ENCODE results near the gene ARHGAP45. TPM values are rescaled to one million over a fixed set of nuclear protein-coding genes. Genes with fewer than 3 reads are reported as not detected.

The ARHGAP45 gene
- total and polyA plus RNA-seq, 9 of the 15 experiments (the other 6 are each of a cell fraction or from before 2014, with no cell fraction given): 0.08 to 22.1 (median 4.2) TPM

DNA sequence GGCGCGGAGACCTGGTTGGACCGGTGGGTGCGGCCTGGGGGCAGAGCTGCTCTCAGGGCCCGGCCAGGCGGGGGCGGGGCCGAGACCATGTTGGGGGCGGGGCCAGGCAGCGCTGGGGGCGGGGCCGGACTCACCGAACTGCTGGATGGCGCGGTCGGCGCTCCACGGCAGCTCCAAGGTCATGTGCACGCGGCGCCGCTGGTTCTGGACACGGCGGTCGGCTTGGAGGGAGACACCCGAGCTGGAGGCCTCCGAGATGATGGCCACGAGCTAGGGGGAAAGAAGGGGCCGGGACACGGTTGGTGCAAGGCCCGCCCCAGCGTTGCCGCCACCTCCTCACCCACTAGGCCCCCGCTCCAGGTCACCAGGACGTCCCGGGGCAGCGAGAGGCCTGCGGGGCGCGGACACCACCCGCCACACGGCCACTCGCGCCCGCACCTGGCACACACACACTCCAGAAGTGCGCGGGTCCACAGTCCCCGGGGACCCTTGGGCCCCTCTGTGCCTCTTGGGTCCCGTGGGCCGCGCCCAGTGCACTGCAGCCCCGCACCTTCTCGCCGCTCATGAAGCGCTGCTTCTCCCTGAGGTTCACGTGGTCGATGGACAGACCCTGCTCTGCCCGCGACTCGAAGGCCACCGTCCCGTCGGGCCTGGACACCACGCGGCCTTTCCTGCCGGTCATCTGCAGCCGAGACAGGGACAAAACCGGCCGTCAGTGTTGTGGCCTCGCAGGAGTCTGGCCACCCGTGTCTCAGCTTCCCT lies 45.5 kb downstream of the ARHGAP45 start (continued):
- TF ChIP-seq NRF1 (conservative IDR thresholded peaks at IDR 0.05 in 1 of 2, IDR thresholded peaks at IDR 0.05 in 1 of 2) (peak in 1 of 2 experiments; percentile 42; a peak in 2 of 4 replicates), ZNF217 (CRISPR knock-in tag; IDR thresholded peaks at IDR 0.05) (no peak), ARHGAP35 (IDR thresholded peaks at IDR 0.05; ENCODE audit: partially characterized antibody) (peak; percentile 26), NR2F6 (CRISPR knock-in tag; IDR thresholded peaks at IDR 0.05) (peak; percentile 65; the same call in 1 of the 2 replicates), POLR2H (tag; IDR thresholded peaks at IDR 0.05; ENCODE audit: low read depth) (no peak), CTBP1 (IDR thresholded peaks at IDR 0.05; ENCODE audit: borderline replicate concordance) (0 out of 2 replicates have a peak, but pooled peaks have one; percentile 46), RBFOX2 (IDR thresholded peaks at IDR 0.05; ENCODE audit: low read depth, low read length) (peak; percentile 63), SREBF2 (CRISPR knock-in tag; IDR thresholded peaks at IDR 0.05) (no peak), GABPB1 (CRISPR knock-in tag; IDR thresholded peaks at IDR 0.05) (peak; percentile 31; the same call in 1 of the 2 replicates), HCFC1 (IDR thresholded peaks at IDR 0.05; ENCODE audit: low read depth, low read length) (no peak), PHB2 (IDR thresholded peaks at IDR 0.05; ENCODE audit: low read depth) (no peak), NR1H2 (CRISPR knock-in tag; IDR thresholded peaks at IDR 0.05) (peak; percentile 63; the same call in 1 of the 2 replicates), ZBTB7A (IDR thresholded peaks at IDR 0.05; ENCODE audit: borderline replicate concordance, control insufficient read depth, low read depth, low read length) (peak; percentile 42; the same call in 1 of the 2 replicates), SP1 (CRISPR knock-in tag; IDR thresholded peaks at IDR 0.05) (peak; percentile 29; the same call in 1 of the 2 replicates), HLTF (IDR thresholded peaks at IDR 0.05) (no peak)
- TF ChIP-seq, protein P1, sequence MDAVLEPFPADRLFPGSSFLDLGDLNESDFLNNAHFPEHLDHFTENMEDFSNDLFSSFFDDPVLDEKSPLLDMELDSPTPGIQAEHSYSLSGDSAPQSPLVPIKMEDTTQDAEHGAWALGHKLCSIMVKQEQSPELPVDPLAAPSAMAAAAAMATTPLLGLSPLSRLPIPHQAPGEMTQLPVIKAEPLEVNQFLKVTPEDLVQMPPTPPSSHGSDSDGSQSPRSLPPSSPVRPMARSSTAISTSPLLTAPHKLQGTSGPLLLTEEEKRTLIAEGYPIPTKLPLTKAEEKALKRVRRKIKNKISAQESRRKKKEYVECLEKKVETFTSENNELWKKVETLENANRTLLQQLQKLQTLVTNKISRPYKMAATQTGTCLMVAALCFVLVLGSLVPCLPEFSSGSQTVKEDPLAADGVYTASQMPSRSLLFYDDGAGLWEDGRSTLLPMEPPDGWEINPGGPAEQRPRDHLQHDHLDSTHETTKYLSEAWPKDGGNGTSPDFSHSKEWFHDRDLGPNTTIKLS (IDR thresholded peaks at IDR 0.05; ENCODE audit: borderline replicate concordance, low read depth): 0 out of 2 replicates have a peak, but pooled peaks have one; percentile 33
- TF ChIP-seq, protein P2, sequence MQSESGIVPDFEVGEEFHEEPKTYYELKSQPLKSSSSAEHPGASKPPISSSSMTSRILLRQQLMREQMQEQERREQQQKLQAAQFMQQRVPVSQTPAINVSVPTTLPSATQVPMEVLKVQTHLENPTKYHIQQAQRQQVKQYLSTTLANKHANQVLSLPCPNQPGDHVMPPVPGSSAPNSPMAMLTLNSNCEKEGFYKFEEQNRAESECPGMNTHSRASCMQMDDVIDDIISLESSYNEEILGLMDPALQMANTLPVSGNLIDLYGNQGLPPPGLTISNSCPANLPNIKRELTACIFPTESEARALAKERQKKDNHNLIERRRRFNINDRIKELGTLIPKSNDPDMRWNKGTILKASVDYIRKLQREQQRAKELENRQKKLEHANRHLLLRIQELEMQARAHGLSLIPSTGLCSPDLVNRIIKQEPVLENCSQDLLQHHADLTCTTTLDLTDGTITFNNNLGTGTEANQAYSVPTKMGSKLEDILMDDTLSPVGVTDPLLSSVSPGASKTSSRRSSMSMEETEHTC (IDR thresholded peaks at IDR 0.05): peak; percentile 44; the same call in 1 of the 2 replicates
- TF ChIP-seq, protein P3, sequence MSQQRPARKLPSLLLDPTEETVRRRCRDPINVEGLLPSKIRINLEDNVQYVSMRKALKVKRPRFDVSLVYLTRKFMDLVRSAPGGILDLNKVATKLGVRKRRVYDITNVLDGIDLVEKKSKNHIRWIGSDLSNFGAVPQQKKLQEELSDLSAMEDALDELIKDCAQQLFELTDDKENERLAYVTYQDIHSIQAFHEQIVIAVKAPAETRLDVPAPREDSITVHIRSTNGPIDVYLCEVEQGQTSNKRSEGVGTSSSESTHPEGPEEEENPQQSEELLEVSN (IDR thresholded peaks at IDR 0.05; ENCODE audit: borderline replicate concordance in 1 of 2, extremely low read depth in 1 of 2, insufficient read depth in 1 of 2, insufficient read length in 1 of 2, low read depth in 1 of 2, low read length in 1 of 2, poor library complexity in 1 of 2, severe bottlenecking in 1 of 2): peak; percentile 26 to 88
